GM03348 (cell line): ENCODE measurements around the gene RSPH1.

Experiments
- DNase-seq: peaks from one replicate; pipeline ENCODE4 v3.0.0; 2012; ENCODE audit warnings: low spot score

Gene RSPH1

DNA sequence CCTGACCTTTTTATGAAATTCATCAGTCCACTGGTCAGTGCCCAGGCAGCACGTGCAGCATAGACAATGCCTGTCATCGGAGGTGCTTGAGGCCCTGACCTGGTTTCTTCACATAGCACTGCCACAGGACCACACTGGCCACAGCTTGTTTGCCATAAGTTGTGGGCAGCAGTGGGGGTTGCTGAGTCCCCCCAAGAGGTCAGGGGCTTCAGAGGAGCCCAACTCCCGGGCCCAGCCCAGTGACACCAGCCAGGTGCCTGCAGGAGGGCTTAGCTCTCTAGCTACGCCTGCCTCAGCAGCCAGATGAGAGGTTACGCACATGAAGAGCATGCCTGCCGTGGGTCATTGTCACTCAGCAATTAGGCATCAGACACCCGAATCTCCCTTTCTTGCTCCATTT lies 50.7 kb downstream of the RSPH1 start:
- no peak for DNase-seq

- no peak for DNase-seq
These were observed 51.3 kb downstream of the RSPH1 start for GRCh38 chr21:42444745-42445059.

DNA sequence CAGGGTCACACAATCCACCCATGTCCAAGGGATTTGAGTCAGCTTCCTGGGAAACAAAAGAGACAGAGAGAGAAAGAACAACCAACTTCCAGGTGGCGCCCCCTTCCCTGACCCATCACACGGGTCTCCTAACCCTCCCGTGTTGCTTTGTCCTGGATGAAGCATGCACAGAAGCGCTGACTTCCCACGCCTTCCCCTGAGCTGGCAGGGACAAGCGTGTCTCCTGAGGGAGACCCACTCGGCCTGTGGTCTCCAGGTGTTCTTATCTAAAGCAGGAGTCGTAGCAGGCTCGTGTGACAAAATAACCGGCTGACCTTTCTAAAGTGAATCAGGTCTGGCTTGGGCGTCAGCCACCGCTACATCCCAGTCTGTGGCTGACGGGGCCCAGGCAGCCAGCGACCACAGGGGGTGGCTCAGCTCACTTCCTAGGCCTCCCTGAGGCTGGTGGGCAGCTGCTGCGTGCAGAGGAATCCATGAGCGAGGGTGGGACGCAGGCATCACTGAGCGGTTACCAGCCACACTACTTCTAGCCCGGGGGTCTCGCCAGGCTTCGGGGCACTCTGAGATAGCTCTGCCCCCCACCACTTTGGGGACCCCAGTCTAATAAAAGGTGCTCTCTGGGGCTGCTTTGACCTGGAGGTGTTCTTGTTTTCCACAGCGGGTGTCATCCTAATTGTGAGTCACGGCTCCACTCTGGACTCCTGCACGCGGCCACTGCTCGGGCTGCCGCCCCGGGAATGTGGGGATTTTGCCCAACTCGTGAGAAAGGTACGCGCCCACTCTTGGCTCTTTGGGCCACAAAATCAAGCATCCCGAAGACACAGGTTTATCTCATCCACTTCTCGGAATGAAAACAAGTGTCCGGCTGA lies 51.9 kb downstream of the RSPH1 start:
- no peak for DNase-seq

- no peak for DNase-seq
These were observed 52.7 kb downstream of the RSPH1 start for GRCh38 chr21:42443181-42443785.

- DNase-seq: no peak
These were observed 54.1 kb downstream of the RSPH1 start for GRCh38 chr21:42441963-42442362.

GRCh38 chr21:42440187-42440792 lies 55.7 kb downstream of the RSPH1 start:
- no peak for DNase-seq

DNA sequence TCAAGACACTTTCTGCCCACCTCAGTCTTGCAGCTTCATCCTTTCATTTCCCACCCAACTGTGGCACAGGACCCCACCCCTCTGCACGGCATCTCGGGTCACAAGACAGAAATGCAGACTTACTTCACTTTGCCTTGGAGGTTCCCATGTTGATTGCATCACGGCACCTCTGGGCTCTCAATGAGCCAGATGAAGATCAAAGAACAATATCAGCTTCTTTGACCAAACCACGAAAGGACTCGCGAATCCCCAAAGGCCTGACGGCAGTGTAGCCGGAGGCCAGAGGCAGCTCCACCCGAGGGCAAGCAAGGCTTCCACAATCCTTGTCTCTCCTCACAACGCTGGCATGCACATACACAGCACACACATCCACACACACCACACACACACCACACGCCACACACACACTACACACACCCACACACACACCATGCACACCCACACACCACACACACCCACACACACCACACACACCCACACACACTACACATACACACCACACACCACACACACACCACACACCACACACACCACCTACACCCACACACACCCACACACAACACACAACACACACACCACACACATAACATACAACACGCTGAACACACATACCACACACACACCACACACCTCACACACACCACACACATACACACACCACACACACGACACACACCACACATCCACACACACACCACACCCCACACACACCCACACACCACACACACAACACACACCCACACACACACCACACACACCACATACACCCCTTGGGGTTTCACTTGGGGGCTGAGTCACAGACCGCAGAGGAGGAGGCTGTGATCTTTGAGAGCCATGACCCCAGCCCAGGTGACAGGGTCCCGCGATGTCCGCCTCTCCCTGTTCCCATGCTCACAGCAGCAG lies 56.5 kb downstream of the RSPH1 start:
- DNase-seq: no peak

GRCh38 chr21:42438316-42439205 lies 57.5 kb downstream of the RSPH1 start:
- DNase-seq: no peak

GRCh38 chr21:42437786-42438185 lies 58.2 kb downstream of the RSPH1 start:
- DNase-seq: no peak

GRCh38 chr21:42436914-42437313 lies 59.1 kb downstream of the RSPH1 start:
- DNase-seq: no peak

DNA sequence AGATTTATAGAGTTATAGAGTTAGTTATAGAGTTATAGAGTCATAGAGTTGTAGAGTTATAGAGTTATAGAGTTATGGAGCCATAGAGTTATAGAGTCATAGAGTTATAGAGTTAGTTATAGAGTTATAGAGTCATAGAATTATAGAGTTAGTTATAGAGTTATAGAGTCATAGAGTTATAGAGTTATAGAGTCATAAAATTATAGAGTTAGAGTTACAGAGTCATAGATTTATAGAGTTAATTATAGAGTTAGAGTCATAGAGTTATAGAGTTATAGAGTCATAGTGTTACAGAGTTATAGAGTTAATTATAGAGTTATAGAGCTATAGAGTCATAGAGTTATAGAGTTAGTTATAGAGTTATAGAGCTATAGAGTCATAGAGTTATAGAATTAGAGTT lies 60.2 kb downstream of the RSPH1 start:
- no peak for DNase-seq

- no peak for DNase-seq
These were observed 60.6 kb downstream of the RSPH1 start for GRCh38 chr21:42435401-42435800.

GRCh38 chr21:42434884-42435283 lies 61.1 kb downstream of the RSPH1 start:
- no peak for DNase-seq

- DNase-seq: no peak
These were observed 62.0 kb downstream of the RSPH1 start for GRCh38 chr21:42433946-42434551.

DNA sequence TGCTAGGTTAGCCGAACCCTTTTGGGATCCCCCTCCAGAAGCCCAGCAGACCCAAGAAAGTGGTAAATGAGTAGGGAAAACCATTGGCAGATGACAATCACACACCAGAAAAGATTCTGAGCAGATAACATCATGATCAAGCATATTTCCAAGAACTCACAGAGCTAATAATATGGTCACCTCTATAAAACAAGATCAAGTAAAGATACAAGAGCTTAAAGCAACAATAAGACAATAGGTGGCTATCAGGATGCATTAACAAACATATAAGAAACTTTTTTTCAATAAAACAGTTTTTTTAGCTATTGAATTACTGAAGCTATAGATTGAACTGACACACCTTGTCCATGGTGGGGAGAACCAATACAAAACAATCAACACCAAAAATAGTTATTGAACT lies 63.3 kb downstream of the RSPH1 start:
- DNase-seq: no peak

DNA sequence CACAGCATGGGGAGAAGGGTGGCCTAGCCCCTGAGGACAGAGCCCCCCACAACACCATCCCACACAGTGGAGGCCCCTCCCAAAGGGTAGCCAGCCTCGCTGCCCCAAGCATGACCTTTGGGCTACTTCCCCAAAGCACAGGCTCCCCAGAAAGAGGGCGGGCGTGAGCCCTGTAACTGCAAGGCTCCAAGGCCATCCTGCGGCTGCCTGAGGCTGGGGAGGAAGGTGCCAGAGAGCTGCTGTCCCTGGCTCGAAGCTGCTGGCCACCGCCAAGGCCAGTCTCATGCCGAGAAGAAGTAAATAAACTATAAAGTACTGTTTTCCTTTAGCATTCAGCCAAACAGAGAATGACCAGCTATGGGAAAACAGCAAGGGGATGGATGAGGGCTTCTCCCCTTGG lies 64.8 kb downstream of the RSPH1 start:
- no peak for DNase-seq

DNA sequence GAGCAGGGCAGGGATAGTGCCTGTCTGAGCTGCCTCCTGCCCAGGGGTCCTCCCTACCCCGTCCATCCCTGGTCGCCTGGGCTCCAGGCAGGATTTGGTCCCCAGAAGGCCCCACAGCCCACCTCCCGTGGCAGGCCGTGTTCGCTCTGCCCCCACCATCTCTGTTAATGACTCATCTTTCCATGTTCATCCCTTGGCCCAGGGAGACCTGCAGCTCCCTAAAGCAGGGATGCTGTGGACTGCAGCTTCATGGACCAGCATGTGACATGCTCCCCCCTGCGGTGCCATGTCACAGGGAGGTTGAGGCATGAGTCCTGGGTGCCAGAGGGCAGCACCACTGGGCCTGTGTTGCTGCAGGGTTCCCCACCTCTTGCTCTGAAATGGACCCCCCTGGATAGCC lies 65.5 kb downstream of the RSPH1 start:
- DNase-seq: no peak

DNA sequence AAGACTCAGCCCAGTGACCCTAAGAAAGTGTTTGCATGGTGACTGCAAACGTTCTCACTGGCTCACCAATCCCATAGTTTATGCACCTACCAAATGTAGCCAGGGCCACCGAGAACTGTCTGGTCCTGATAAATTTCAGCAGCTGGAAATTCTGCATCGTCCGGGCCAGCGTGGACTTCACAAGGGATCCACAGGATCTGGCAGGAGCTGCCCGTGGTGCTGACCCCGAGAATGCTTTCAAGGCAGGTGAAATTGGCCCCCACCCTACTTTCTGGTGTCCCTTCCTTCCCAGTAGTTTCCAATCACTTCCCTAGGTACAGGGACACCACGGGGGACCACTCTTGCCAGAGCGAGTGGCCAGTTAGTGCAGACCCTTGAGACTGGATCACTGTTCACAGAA lies 66.2 kb downstream of the RSPH1 start:
- no peak for DNase-seq

- no peak for DNase-seq
These were observed 67.0 kb downstream of the RSPH1 start for GRCh38 chr21:42429021-42429420.

GRCh38 chr21:42427809-42428419 lies 68.1 kb downstream of the RSPH1 start:
- DNase-seq: no peak
